Epithelial cell of esophagus (primary cell): ENCODE data around the gene PUS7.

Experiments
- DNase-seq: peaks from one replicate; pipeline ENCODE4 v3.0.0; 2010; ENCODE audit warnings: low read depth
- H3K4me3 ChIP-seq: 2 replicates; pipeline ENCODE4 v1.5.1; 2011; ENCODE audit warnings: mild to moderate bottlenecking, low read length, control low read depth
- CTCF ChIP-seq: IDR thresholded peaks from 2 replicates; pipeline ENCODE4 v1.5.1; 2011; ENCODE audit warnings: low read depth, mild to moderate bottlenecking, low read length, control low read depth, inconsistent platforms; ENCODE audit not compliant: insufficient read depth; ENCODE audit errors: missing control alignments

Gene PUS7

GRCh38 chr7:105521717-105522463, at the start of gene PUS7:
Gene PUS7, minus strand, starts transcription at chr7:105522271. Its CDS starts 13,759 bp downstream, at chr7:105508512.
- H3K4me3 ChIP-seq: peak within 1 kb of the TSS; percentile 75
- DNase-seq: peak; percentile 93
- TF ChIP-seq CTCF: no peak

GRCh38 chr7:105567821-105568220, 45.8 kb upstream of the PUS7 start:
- no peak for DNase-seq
- H3K4me3 ChIP-seq: no peak overlapping the region
- TF ChIP-seq CTCF: no peak

GRCh38 chr7:105567024-105567423, 45.0 kb upstream of the PUS7 start:
- no peak for DNase-seq
- H3K4me3 ChIP-seq: no peak overlapping the region
- TF ChIP-seq CTCF: no peak

GRCh38 chr7:105565190-105565589, 43.1 kb upstream of the PUS7 start:
- H3K4me3 ChIP-seq: no peak overlapping the region
- DNase-seq: no peak
- no peak for TF ChIP-seq CTCF

- DNase-seq: no peak
Measured at GRCh38 chr7:105559926-105560325, 37.9 kb upstream of the PUS7 start.

GRCh38 chr7:105538339-105538738, 16.3 kb upstream of the PUS7 start:
- TF ChIP-seq CTCF: no peak
- DNase-seq: no peak
- H3K4me3 ChIP-seq: no peak overlapping the region

More at GRCh38 chr7:105559926-105560325, 37.9 kb upstream of the PUS7 start:
- no peak for TF ChIP-seq CTCF
- H3K4me3 ChIP-seq: no peak overlapping the region
